Endothelial cell (in vitro differentiated cells): ENCODE data around the gene PLD4. TPM values are rescaled to one million over a fixed set of nuclear protein-coding genes. Genes with fewer than 3 reads are reported as not detected.

Experiments
- DNase-seq: peaks from one replicate; pipeline ENCODE4 v3.0.0; 2021; ENCODE audit warnings: low spot score
- H3K27ac Mint-ChIP-seq: one replicate; pipeline ENCODE4 v1.8.0; 2021; ENCODE audit warnings: mixed read lengths, inconsistent platforms; ENCODE audit not compliant: unreplicated experiment
- H3K27me3 Mint-ChIP-seq: one replicate; pipeline ENCODE4 v1.8.0; 2021; ENCODE audit warnings: mild to moderate bottlenecking, moderate library complexity, mixed read lengths, inconsistent platforms; ENCODE audit not compliant: unreplicated experiment
- H3K36me3 Mint-ChIP-seq: one replicate; pipeline ENCODE4 v1.8.0; 2021; ENCODE audit warnings: mild to moderate bottlenecking, low read depth, mixed read lengths, inconsistent platforms; ENCODE audit not compliant: unreplicated experiment
- H3K4me1 Mint-ChIP-seq: one replicate; pipeline ENCODE4 v1.8.0; 2021; ENCODE audit warnings: mild to moderate bottlenecking, mixed read lengths, inconsistent platforms; ENCODE audit not compliant: unreplicated experiment
- H3K4me3 Mint-ChIP-seq: one replicate; pipeline ENCODE4 v1.8.0; 2021; ENCODE audit warnings: mild to moderate bottlenecking, mixed read lengths, inconsistent platforms; ENCODE audit not compliant: unreplicated experiment
- H3K9me3 Mint-ChIP-seq: one replicate; pipeline ENCODE4 v1.8.0; 2021; ENCODE audit warnings: mixed read lengths, inconsistent platforms; ENCODE audit not compliant: unreplicated experiment
- total RNA-seq: library from RNA; stranded (reverse); fragmentation: NEBNext Ultra II Directional; extraction: Animal tissue kit (Norgen Biotek cat#: 25700); gene quantifications from one replicate; pipeline ENCODE4 v1.2.1, GENCODE V29; 2021; ENCODE audit not compliant: unreplicated experiment
- TF ChIP-seq, protein P1 (sequence below): fragments of 200-600 bp; sonication (generic); IDR thresholded peaks from one replicate; pipeline ENCODE4 v1.5.0; 2021; ENCODE audit warnings: antibody characterized with exemption; ENCODE audit not compliant: unreplicated experiment

Gene PLD4
- total RNA-seq, 1 donor from 2014 or later = 1.3 TPM

DNA sequence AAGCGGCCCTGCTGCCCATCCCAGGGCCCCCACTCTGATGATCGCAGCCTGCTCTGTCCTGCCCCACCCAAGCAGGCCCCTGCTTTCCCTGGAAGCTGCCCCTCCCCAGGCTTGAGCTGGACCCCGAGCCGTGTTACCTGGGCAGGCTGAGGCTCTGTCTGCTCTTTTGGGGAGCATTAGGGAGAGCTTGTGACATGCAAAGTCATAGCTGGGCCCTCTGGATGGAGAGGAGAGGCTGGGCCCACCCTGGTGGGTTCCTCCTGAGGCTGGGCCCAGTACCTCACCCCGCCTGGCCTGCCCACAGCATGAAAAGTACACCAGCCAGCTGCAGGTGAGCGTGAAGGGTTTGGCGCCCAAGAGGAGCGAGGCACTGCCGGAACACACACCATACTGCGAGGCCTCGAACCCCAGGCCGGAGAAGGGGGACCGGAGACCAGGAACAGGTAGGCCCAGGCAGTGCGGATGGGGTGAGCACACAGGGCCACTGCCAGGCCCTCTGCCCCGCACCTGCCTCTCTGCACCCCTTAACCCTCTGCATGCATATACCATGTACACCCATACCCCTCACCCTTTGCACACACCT is 44.6 kb upstream of the PLD4 start:
- no peaks in the 10 kb centered on the region for H3K9me3 Mint-ChIP-seq
- no peak for DNase-seq
- H3K27me3 Mint-ChIP-seq = peaks cover 4% of the 10 kb centered on the region
- TF ChIP-seq, protein P1, sequence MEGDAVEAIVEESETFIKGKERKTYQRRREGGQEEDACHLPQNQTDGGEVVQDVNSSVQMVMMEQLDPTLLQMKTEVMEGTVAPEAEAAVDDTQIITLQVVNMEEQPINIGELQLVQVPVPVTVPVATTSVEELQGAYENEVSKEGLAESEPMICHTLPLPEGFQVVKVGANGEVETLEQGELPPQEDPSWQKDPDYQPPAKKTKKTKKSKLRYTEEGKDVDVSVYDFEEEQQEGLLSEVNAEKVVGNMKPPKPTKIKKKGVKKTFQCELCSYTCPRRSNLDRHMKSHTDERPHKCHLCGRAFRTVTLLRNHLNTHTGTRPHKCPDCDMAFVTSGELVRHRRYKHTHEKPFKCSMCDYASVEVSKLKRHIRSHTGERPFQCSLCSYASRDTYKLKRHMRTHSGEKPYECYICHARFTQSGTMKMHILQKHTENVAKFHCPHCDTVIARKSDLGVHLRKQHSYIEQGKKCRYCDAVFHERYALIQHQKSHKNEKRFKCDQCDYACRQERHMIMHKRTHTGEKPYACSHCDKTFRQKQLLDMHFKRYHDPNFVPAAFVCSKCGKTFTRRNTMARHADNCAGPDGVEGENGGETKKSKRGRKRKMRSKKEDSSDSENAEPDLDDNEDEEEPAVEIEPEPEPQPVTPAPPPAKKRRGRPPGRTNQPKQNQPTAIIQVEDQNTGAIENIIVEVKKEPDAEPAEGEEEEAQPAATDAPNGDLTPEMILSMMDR = no peak
- H3K36me3 Mint-ChIP-seq = peaks cover 5% of the 10 kb centered on the region
- H3K4me1 Mint-ChIP-seq = no peaks in the 10 kb centered on the region
- no peak overlapping the region for H3K27ac Mint-ChIP-seq
- no peak overlapping the region for H3K4me3 Mint-ChIP-seq

DNA sequence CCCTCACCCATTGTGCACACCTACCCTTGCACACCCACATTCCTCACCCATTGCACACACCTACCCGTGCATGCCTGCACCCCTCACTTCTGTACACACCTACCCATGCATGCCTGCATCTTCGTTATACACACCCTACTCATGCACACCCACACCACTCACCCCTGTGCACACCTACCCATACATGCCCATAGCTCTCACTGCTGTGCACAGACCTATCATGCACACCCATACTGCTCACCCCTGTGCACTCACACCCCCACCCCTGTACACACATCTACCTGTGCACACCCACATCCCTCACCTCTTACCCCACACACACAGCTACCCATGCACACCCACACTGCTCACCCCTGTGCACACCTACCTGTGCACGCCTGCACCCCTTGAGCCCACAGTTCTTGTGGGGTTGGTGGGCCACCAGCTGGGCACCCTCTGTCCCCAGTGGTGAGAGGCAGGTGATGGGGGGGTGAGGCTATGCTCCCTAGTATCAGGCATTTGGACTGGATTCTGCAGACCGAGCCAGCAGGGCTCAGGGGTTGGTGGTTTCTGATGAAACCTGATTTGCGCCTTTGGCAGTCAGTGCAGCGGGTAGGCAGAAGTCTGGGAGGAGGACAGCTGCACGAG is 44.0 kb upstream of the PLD4 start:
- H3K27ac Mint-ChIP-seq = no peak overlapping the region
- no peak overlapping the region for H3K4me3 Mint-ChIP-seq
- TF ChIP-seq, protein P1 = no peak

DNA sequence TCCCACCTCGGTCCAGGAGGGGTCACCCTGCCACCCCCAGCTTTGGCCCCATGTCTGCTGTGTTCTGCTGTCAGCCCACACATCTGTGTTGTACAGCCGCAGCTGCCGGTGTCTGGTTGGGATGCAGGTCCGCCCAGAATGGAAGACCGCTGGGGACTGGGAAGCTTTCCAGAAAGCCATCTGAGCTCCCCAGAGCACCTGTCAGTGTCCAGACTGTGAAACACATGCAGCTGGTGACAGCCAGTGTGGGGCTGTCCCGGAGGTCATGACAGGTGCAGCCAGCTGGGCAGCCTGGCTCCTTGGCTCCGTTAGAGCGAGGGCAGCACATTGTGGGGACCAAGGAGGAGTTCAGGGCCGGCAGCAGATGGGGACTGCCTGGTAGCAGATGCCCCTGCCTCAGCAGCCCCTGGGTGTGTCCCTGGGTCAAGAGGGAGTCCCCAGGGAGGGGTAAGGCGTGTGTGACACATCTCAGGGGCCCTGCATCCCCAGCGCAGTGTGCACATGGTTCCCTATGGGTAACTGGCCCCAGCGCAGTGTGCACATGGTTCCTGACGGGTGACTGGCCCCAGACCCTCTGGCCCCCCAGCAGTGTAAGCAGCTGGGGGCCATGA is 43.2 kb upstream of the PLD4 start:
- no peak overlapping the region for H3K4me3 Mint-ChIP-seq
- H3K36me3 Mint-ChIP-seq = peaks cover 5% of the 10 kb centered on the region
- no peaks in the 10 kb centered on the region for H3K4me1 Mint-ChIP-seq
- TF ChIP-seq, protein P1 = no peak
- DNase-seq = peak; percentile 3
- no peak overlapping the region for H3K27ac Mint-ChIP-seq
- H3K27me3 Mint-ChIP-seq = peaks cover 4% of the 10 kb centered on the region
- H3K9me3 Mint-ChIP-seq = no peaks in the 10 kb centered on the region

More for the DNA sequence above, 44.0 kb upstream of the PLD4 start:
- no peaks in the 10 kb centered on the region for H3K4me1 Mint-ChIP-seq
- DNase-seq = no peak
- H3K36me3 Mint-ChIP-seq = peaks cover 5% of the 10 kb centered on the region
- no peaks in the 10 kb centered on the region for H3K9me3 Mint-ChIP-seq
- H3K27me3 Mint-ChIP-seq = peaks cover 4% of the 10 kb centered on the region

DNA sequence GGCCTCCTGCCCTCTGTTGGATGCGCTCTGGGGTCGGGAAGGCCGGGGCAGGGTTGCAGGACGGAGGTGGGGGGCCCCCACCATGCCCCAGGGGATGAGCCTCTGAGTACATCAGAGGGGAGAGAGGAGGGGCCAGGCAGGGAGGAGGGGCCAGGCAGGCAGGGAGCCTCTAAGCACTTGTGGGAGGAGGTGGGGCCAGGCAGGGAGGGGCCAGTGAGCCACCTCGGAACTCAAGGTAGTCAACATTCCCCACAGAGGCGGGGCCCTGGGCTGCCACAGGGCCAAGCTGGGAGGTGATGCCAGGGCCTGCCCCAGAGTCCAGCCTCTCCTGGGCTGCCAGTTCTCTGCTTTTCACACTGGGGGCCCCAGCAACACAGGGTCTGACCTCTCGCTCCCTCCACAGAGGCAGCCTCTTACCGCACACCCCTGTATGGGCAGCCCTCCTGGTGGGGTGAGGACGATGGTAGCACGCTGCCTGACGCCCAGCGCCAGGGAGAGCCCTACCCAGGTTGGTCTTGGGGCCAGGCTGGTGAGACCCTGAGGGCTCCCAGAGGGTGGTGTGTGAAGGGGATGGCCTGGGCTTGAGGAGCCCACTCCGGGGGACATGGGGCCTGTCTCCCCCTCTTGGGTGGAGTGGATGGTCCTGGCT is 42.2 kb upstream of the PLD4 start:
- Mint-ChIP-seq H3K4me3 (no peak overlapping the region), H3K36me3 (peaks cover 5% of the 10 kb centered on the region), H3K27me3 (peaks cover 4% of the 10 kb centered on the region), H3K4me1 (no peaks in the 10 kb centered on the region), H3K9me3 (no peaks in the 10 kb centered on the region), H3K27ac (no peak overlapping the region)
- DNase-seq = peak; percentile 4
- TF ChIP-seq, protein P1 = no peak
